Lower leg skin (tissue), 4 donors: Measurements from ENCODE around the gene KCNQ4. TPM values are rescaled to one million over a fixed set of nuclear protein-coding genes. Genes with fewer than 3 reads are reported as not detected.

ENCODE experiments used
- DNase-seq, 2 donors: peaks; one replicate each; pipeline ENCODE4 v3.0.0-alpha.2; 2019; ENCODE audit warnings: low spot score in 2 of 2
- H3K4me3 ChIP-seq: fragments of 200-600 bp; sonication (generic); 2 replicates; pipeline ENCODE4 v1.5.1; 2017; ENCODE audit warnings: mild to moderate bottlenecking, low read depth; ENCODE audit not compliant: poor library complexity, severe bottlenecking
- CTCF ChIP-seq, 3 donors: fragments of 450-650 bp; IDR thresholded peaks; one replicate each; pipeline ENCODE4 v1.5.1; 2016; ENCODE audit warnings: antibody characterized with exemption in 3 of 3, mild to moderate bottlenecking in 3 of 3, moderate library complexity in 2 of 3
- POLR2A ChIP-seq, 2 donors: fragments of 450-650 bp; IDR thresholded peaks; one replicate each; pipeline ENCODE4 v1.6.1; 2016 to 2017; ENCODE audit warnings: antibody characterized with exemption in 2 of 2, mild to moderate bottlenecking in 1 of 2, moderate library complexity in 1 of 2
- WGBS, 2 donors: methylation state at CpG; one replicate each; pipeline ENCODE4 v1.1.5; 2018; 5-methylcytosine and 5-hydroxymethylcytosine counted together
- intact Hi-C: fragments of 100-400 bp; cut with DNase I; formaldehyde crosslinking; loops from one replicate; pipeline ENCODE4 v1.15.0; 2023; ENCODE audit warnings: low total_unique reads
- total RNA-seq, 4 donors: library from RNA; depleted of rRNA; stranded (reverse); fragments of >200 nt; gene quantifications; one replicate each; pipeline ENCODE4 v1.1.0, GENCODE V29; 2016

Gene KCNQ4
- total RNA-seq, 4 donors from 2014 or later = 1.3 to 2.7 (median 2.0) TPM

- 88 to 94% methylated on average over 6 to 7 of the region's 7 CpGs for WGBS, 2 donors
- no peak overlapping the region for H3K4me3 ChIP-seq
- TF ChIP-seq CTCF (IDR thresholded peaks at IDR 0.05) (no peak), POLR2A (IDR thresholded peaks at IDR 0.05) (no peak)
- intact Hi-C loops = no loop called here
- DNase-seq = no peak
Observed at GRCh38 chr1:40758004-40758403, 25.6 kb upstream of the KCNQ4 start.

- WGBS, 2 donors = 92% methylated on average over 6 of the region's 6 CpGs
- no peak for DNase-seq
- TF ChIP-seq CTCF (IDR thresholded peaks at IDR 0.05) = no peak
- TF ChIP-seq POLR2A (IDR thresholded peaks at IDR 0.05) = no peak
- no peak overlapping the region for H3K4me3 ChIP-seq
- intact Hi-C loops = no loop called here
Observed at GRCh38 chr1:40758578-40759343, 24.8 kb upstream of the KCNQ4 start.

GRCh38 chr1:40760984-40761383 is 22.6 kb upstream of the KCNQ4 start:
- H3K4me3 ChIP-seq = no peak overlapping the region
- TF ChIP-seq CTCF (IDR thresholded peaks at IDR 0.05) = no peak
- no peak for TF ChIP-seq POLR2A (IDR thresholded peaks at IDR 0.05)
- intact Hi-C loops = no loop called here
- 64 to 83% methylated on average over 4 of the region's 4 CpGs for WGBS, 2 donors
- DNase-seq = no peak

- TF ChIP-seq POLR2A (IDR thresholded peaks at IDR 0.05) (no peak), CTCF (IDR thresholded peaks at IDR 0.05) (no peak)
- H3K4me3 ChIP-seq = no peak overlapping the region
- 79 to 84% methylated on average over 7 of the region's 7 CpGs for WGBS, 2 donors
- intact Hi-C loops = no loop called here
- no peak for DNase-seq
Observed at GRCh38 chr1:40762144-40762923, 21.3 kb upstream of the KCNQ4 start.

- 64 to 70% methylated on average over 9 of the region's 9 CpGs for WGBS, 2 donors
- TF ChIP-seq POLR2A (IDR thresholded peaks at IDR 0.05) = no peak
- TF ChIP-seq CTCF (IDR thresholded peaks at IDR 0.05) = no peak
- DNase-seq = no peak
- H3K4me3 ChIP-seq = no peak overlapping the region
- intact Hi-C loops = no loop called here
Observed at GRCh38 chr1:40763742-40764532, 19.6 kb upstream of the KCNQ4 start.
